ENCODE data around the gene TTLL9.

GRCh38 chr20:31981784-31982183 is 111.3 kb downstream of the TTLL9 start:
- no peak for TF ChIP-seq CTCF (IDR thresholded peaks at IDR 0.05; ENCODE audit: insufficient read depth, low read length)
- TF ChIP-seq SPI1 (IDR thresholded peaks at IDR 0.05; ENCODE audit: borderline replicate concordance, low read depth), result no peak

Measured in HL-60 (cell line).